ENCODE data around the gene TOMM34. TPM values are rescaled to one million over a fixed set of nuclear protein-coding genes. Genes with fewer than 3 reads are reported as not detected.

Gene TOMM34
- total RNA-seq, 1 donor from 2014 or later: 45.8 TPM

- H3K9me3 Mint-ChIP-seq (ENCODE audit: unreplicated experiment): peaks cover 2% of the 10 kb centered on the region
- no peak overlapping the region for H3K4me3 Mint-ChIP-seq (ENCODE audit: unreplicated experiment)
- peaks cover 11% of the 10 kb centered on the region for H3K36me3 Mint-ChIP-seq (ENCODE audit: low read depth, unreplicated experiment)
- Histone ChIP-seq H3K9me3 (ENCODE audit: insufficient read depth, low read depth, low read length) (no peaks in the 10 kb centered on the region), H3K4me1 (ENCODE audit: insufficient read depth, low read length) (no peaks in the 10 kb centered on the region), H3K79me2 (ENCODE audit: insufficient read depth, low read length) (peaks cover under 1% of the 10 kb centered on the region), H3K27me3 (ENCODE audit: insufficient read depth, low read length) (no peaks in the 10 kb centered on the region), H3K27ac (ENCODE audit: low read depth, low read length) (no peak overlapping the region), H3K36me3 (ENCODE audit: insufficient read depth, low read length) (peaks cover 26% of the 10 kb centered on the region), H3K4me3 (ENCODE audit: insufficient read depth, low read depth, low read length) (no peak overlapping the region), H4K20me1 (ENCODE audit: insufficient read depth, low read length) (no peaks in the 10 kb centered on the region), H2AFZ (ENCODE audit: low read depth, low read length) (no peak overlapping the region), H3K9ac (ENCODE audit: low read length) (no peak overlapping the region), H3K4me2 (ENCODE audit: low read length) (no peak overlapping the region)
- no peak overlapping the region for H3K27ac Mint-ChIP-seq (ENCODE audit: unreplicated experiment)
- H3K27me3 Mint-ChIP-seq (ENCODE audit: low read depth, unreplicated experiment): no peaks in the 10 kb centered on the region
- DNase-seq (ENCODE audit: low read depth): no peak
- peaks cover 18% of the 10 kb centered on the region for H3K4me1 Mint-ChIP-seq (ENCODE audit: low read depth, unreplicated experiment)
- TF ChIP-seq EZH2 (IDR thresholded peaks at IDR 0.05; ENCODE audit: insufficient read depth, low read length): no peak
- TF ChIP-seq CTCF (IDR thresholded peaks at IDR 0.05; ENCODE audit: insufficient read depth, low read depth, low read length): no peak
- no peak for FAIRE-seq
Measured at GRCh38 chr20:44997668-44998067, 37.5 kb upstream of the TOMM34 start.

DNA sequence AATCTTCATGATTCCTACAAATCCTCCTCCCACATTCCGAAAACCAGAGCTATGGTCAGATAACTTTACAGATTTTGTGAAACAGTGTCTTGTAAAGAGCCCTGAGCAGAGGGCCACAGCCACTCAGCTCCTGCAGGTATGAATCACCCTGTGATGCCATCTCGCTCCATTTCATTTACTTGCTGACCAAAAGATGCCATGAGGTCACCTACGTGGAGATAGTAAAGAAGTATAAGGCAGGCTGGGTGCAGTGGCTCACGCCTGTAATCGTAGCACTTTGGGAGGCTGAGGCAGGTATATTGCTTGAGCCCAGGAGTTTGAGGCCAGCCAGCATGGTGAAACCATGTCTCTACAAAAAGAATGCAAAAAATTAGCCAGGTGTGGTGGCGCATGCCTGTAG lies 37.0 kb upstream of the TOMM34 start:
- no peak for DNase-seq (ENCODE audit: low read depth)
- H3K36me3 ChIP-seq (ENCODE audit: insufficient read depth, low read length): peaks cover 26% of the 10 kb centered on the region
- H3K4me3 Mint-ChIP-seq (ENCODE audit: unreplicated experiment): no peak overlapping the region
- H3K9me3 ChIP-seq (ENCODE audit: insufficient read depth, low read depth, low read length): no peaks in the 10 kb centered on the region
- H3K27ac Mint-ChIP-seq (ENCODE audit: unreplicated experiment): no peak overlapping the region
- H3K4me2 ChIP-seq (ENCODE audit: low read length): no peak overlapping the region
- H3K27me3 Mint-ChIP-seq (ENCODE audit: low read depth, unreplicated experiment): no peaks in the 10 kb centered on the region
- H3K9me3 Mint-ChIP-seq (ENCODE audit: unreplicated experiment): peaks cover 2% of the 10 kb centered on the region
- no peak for TF ChIP-seq EZH2 (IDR thresholded peaks at IDR 0.05; ENCODE audit: insufficient read depth, low read length)
- no peak for TF ChIP-seq CTCF (IDR thresholded peaks at IDR 0.05; ENCODE audit: insufficient read depth, low read depth, low read length)
- no peak overlapping the region for H3K27ac ChIP-seq (ENCODE audit: low read depth, low read length)
- peaks cover 18% of the 10 kb centered on the region for H3K4me1 Mint-ChIP-seq (ENCODE audit: low read depth, unreplicated experiment)
- H2AFZ ChIP-seq (ENCODE audit: low read depth, low read length): no peak overlapping the region
- H3K79me2 ChIP-seq (ENCODE audit: insufficient read depth, low read length): peaks cover 5% of the 10 kb centered on the region
- no peak for FAIRE-seq
- H3K36me3 Mint-ChIP-seq (ENCODE audit: low read depth, unreplicated experiment): peaks cover 11% of the 10 kb centered on the region
- no peaks in the 10 kb centered on the region for H3K27me3 ChIP-seq (ENCODE audit: insufficient read depth, low read length)
- H3K9ac ChIP-seq (ENCODE audit: low read length): no peak overlapping the region
- no peaks in the 10 kb centered on the region for H3K4me1 ChIP-seq (ENCODE audit: insufficient read depth, low read length)
- no peaks in the 10 kb centered on the region for H4K20me1 ChIP-seq (ENCODE audit: insufficient read depth, low read length)
- H3K4me3 ChIP-seq (ENCODE audit: insufficient read depth, low read depth, low read length): no peak overlapping the region

GRCh38 chr20:44993343-44993742 lies 33.1 kb upstream of the TOMM34 start:
- Mint-ChIP-seq H3K4me1 (ENCODE audit: low read depth, unreplicated experiment) (peaks cover 27% of the 10 kb centered on the region), H3K36me3 (ENCODE audit: low read depth, unreplicated experiment) (peaks cover 10% of the 10 kb centered on the region), H3K4me3 (ENCODE audit: unreplicated experiment) (peak overlapping the region; percentile 42), H3K27me3 (ENCODE audit: low read depth, unreplicated experiment) (no peaks in the 10 kb centered on the region), H3K9me3 (ENCODE audit: unreplicated experiment) (peaks cover 2% of the 10 kb centered on the region), H3K27ac (ENCODE audit: unreplicated experiment) (peak overlapping the region; percentile 84)
- peaks cover 24% of the 10 kb centered on the region for H3K79me2 ChIP-seq (ENCODE audit: insufficient read depth, low read length)
- no peak overlapping the region for H3K9ac ChIP-seq (ENCODE audit: low read length)
- peaks cover 12% of the 10 kb centered on the region for H3K36me3 ChIP-seq (ENCODE audit: insufficient read depth, low read length)
- H4K20me1 ChIP-seq (ENCODE audit: insufficient read depth, low read length): peaks cover 5% of the 10 kb centered on the region
- H2AFZ ChIP-seq (ENCODE audit: low read depth, low read length): no peak overlapping the region
- H3K27me3 ChIP-seq (ENCODE audit: insufficient read depth, low read length): no peaks in the 10 kb centered on the region
- no peak overlapping the region for H3K27ac ChIP-seq (ENCODE audit: low read depth, low read length)
- no peak overlapping the region for H3K4me3 ChIP-seq (ENCODE audit: insufficient read depth, low read depth, low read length)
- TF ChIP-seq CTCF (IDR thresholded peaks at IDR 0.05; ENCODE audit: insufficient read depth, low read depth, low read length) (no peak), EZH2 (IDR thresholded peaks at IDR 0.05; ENCODE audit: insufficient read depth, low read length) (no peak)
- FAIRE-seq: no peak
- H3K4me2 ChIP-seq (ENCODE audit: low read length): peak overlapping the region; percentile 40
- H3K9me3 ChIP-seq (ENCODE audit: insufficient read depth, low read depth, low read length): no peaks in the 10 kb centered on the region
- no peaks in the 10 kb centered on the region for H3K4me1 ChIP-seq (ENCODE audit: insufficient read depth, low read length)
- peak; percentile 28 for DNase-seq (ENCODE audit: low read depth)

All from astrocyte (in vitro differentiated cells and primary cell).